ENCODE data around the gene GJD2.

Gene GJD2

GRCh38 chr15:34754674-34755418 lies at the start of gene GJD2:
Gene GJD2 (minus strand): TSS chr15:34754998. CDS start chr15:34754488, 510 bp downstream.
- no peak for DNase-seq

DNA sequence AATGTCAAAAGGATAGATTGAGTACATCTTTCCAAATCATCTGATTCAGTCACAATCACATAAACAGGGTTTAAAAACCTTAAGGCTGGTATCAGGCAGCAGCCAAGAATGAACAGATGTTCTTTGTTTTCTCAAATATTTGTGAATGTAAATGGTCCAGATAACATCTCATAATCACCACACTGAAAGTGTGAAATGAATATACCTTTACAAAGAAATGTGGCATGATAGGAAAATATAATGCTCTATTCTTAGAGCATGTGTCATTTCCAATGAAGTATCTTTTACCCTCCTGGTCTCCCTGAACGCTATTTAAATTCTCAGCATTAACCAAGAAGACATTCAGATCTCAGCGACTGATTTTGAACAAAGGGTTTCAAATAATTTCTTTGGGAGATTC lies 49.3 kb upstream of the GJD2 start:
- no peak for DNase-seq

- no peak for DNase-seq
Measured at GRCh38 chr15:34802803-34803750, 48.3 kb upstream of the GJD2 start.

DNA sequence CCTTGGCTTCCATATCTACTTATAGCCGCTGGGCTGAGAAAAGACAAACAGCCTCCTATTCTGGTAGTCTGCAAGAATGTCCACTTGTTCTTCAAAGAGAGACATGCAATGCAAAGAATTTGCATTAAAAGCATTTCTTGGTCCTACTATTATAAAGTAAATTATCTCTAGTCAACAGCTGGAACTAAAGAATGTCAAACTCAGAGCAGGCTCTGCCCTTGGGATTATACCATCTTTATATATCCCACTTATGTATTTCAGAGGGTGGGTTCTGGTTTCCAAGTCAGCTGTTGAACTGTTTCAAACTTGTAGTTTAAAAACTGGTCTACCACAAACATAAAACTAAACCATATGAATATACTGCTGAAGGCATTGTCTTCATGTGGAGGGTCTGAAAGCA lies 47.6 kb upstream of the GJD2 start:
- no peak for DNase-seq

DNA sequence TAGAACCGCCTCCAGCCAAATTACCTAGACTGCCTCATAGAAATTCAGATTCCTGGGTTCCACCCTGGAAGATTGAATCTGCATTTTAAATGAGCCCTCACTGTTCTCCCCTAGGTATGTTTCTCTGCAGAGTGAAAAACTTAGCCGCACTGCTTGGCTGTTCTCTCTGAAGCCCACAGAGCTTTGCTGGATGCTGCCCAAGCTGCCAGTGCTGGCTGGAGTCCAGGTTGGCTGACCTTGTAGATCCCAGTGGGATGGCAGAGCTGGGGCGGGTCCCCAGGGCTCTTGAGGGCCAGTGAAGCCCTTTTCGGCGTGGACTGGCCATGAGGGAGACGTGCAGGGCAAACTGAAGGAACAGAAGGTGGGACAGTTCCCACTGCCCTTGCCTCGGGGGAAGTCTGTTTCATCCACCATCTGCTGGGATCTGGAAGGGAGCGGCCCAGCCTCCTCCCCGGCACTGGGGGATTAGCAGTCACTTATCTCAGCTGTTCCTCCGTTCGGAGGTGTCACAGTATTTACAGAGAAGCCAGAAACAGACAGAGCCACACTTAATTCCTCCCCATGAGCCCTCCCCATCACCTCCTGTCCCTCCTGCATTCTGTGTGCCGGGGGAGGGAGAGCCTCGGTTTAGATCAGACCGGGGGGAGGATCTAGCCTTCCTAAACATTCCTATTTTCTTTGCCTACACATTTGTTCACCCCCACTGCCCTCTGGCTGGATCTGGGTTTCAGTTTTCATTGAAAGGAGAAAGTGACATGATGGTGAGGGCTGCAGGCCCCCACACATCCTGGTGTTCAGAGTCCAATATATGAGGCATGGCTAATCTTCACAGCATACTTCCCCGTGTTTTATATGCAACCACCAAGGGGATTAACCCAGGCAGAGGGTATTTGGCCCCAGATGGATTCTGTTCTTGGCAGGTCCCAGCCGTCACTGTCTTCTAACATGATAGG lies 44.6 kb upstream of the GJD2 start:
- DNase-seq, result no peak

DNA sequence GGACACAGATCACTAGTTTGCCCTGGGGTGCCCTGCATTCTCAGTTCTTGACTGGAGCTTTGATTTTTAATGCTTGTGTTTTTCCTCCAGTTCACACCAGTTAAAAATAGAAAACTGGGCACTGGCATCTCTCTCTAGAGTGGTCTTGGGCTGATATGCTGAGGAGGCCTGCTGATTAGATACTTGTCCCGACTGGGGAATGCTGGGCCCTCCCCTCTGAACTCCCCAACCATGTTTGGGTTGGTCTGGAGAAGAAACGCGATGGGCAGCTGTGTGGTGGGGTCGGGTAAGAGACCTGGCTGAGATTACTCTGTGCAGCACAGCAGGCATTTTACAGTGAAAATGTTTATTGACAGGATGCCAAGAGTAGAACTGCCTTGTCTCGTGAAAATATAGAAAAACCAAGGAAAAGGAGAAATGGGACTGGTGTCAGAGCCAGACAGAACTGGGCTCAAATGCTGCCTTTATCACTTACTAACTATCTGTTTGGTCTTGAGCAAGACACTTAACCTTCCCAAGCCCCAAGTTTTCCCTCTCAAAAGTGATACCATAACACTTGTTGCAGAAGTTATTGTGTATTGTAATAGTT lies 42.1 kb upstream of the GJD2 start:
- DNase-seq, result no peak

DNA sequence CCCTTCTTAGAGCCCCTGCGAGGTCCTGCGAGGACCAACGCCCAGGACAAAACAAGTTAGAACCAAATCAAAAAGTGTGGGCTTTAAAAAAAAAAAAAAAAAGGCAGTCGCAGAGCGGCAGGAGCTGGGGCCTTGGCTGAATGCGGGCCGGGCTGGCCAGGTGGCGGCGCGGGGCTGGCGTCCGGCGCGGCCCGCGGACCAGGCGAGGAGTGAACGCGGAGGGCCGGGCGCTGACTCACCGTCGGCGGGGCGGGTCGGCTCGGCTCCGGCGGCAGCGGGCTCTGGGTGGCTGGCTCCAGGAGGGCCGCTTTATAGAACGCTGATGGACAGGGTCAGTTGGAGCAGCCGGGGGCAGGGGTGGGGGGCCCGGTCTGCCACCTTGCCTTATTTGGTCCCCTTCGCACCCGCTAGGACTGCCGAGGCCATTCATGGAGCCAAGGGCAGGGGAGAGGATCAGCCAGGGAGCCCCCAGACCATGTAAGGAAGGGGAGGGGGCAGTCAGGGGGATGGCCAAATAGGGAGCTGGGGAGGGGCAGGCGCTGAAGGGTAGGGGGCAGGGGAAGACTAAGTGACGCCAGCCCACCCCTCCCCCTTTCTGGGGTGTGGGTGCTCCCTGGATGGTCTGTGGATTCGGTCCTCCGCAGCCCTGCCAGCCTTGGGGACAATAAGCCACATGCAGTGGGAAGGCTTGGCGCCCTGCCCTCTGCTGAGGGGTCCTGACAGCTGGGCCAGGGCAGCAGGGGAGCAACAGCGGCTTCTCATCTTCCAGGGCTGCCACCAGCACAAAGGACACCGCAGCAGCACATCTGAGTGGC lies 40.7 kb upstream of the GJD2 start, which contains the start of gene ACTC1:
TSS of gene ACTC1 (minus strand) at position 283 of the 815 bp plus-strand sequence. CDS start 741 bp downstream, outside the sequence.
- no peak for DNase-seq

GRCh38 chr15:34794590-34795206 lies 39.9 kb upstream of the GJD2 start:
- no peak for DNase-seq

DNA sequence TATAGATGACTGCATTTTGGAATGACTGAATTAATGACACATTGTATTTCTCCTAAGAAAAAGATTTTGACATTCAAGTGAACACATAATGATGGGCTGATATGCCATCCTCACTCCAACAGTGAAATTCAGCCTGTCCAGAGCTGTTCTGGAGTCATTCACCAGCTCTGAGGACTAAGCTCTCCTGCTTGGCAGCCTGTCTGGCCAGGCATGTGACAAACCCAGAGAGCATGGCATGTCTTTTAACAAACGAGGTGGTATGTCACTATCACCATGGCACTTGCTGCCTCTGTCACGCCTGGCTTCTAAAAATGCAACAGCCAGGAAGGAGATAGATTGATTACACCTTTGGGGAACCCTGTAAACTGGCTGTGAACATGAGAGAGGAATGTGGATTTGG lies 39.1 kb upstream of the GJD2 start:
- DNase-seq, result no peak

DNA sequence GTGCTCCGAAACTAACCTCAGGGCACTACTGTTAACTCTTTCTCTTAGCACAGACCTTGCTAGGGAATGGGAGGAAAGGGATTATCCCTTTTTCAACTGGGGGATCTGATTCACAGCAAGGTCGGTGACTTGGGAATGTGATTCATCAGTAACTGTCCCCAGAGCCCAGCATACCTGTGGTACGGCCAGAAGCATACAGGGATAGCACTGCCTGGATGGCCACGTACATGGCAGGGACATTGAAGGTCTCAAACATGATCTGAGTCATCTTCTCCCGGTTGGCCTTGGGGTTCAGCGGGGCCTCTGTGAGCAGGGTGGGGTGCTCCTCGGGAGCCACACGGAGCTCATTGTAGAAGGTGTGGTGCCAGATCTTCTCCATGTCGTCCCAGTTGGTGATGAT lies 38.3 kb upstream of the GJD2 start:
- DNase-seq, result no peak

GRCh38 chr15:34791701-34792100 lies 36.9 kb upstream of the GJD2 start:
- DNase-seq, result no peak

DNA sequence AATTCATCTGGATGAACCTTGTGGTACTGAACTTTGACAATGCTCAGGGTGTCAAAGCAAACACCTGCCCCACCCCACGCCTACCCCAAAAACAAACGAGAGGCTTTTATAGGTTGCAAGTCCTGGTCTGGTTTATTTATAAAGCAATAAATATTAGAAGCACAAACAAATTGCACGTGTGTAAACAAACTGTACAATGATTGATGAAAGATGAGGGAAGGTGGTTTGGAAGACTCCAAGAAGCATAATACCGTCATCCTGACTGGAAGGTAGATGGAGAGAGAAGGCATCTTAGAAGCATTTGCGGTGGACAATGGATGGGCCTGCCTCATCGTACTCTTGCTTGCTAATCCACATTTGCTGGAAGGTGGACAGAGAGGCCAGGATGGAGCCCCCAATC lies 35.3 kb upstream of the GJD2 start:
- DNase-seq, result no peak

DNA sequence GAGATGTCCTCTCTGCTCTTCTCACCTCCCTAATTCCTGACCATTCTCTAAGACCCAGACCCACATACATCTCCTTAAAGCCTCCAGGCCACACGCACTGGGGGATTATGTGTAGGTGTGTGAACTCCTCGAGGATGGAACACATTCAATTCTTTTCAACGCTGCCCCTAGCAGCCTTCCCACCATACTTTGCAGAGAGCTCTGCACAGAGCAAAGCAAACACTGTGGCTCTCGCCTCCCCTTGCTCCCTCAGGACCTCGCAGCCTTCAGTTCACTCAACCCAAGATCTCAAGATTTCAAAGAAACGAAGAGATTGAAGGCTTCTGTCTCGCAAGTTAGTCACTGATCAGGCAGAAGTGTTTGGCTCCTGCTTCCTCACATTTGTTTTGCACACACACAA lies 34.5 kb upstream of the GJD2 start:
- DNase-seq, result no peak

DNA sequence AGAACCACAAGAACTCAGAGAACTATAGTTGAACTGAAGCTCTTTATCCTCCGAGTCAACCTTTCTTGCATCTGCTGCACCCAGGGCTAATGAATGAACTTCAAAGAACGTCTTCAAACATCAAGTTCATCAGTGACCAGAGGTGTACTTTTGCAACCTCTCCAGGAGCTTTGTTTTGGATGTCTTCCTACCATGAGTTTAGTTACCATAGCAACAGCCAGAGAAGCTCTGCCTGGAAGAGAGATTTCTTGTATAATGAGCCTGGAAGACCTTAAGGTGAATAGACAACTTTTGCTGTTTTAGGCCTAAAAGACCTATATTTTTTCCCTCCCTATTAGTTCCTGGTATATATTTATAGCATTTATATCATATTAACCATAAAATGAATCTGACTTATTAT lies 31.4 kb upstream of the GJD2 start:
- no peak for DNase-seq

DNA sequence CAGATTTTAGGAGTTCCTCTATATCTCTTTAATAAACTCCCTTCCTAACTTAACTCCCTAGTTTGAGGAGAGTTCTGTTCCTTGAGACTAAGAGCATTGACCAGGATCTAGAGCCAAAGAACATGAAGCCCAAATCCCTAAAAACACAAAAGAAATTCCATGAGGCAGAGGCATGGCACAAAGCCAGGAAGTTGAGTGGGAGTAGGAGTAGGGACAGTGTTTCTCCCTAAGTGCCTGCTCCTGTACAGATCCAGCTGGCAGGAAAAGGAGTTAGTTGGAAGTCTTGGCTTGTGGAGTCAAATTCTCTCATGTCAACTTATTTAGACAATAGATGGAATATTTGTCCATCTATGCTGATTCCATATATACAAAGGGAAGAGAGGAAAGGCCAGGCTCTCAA lies 29.2 kb upstream of the GJD2 start:
- no peak for DNase-seq

DNA sequence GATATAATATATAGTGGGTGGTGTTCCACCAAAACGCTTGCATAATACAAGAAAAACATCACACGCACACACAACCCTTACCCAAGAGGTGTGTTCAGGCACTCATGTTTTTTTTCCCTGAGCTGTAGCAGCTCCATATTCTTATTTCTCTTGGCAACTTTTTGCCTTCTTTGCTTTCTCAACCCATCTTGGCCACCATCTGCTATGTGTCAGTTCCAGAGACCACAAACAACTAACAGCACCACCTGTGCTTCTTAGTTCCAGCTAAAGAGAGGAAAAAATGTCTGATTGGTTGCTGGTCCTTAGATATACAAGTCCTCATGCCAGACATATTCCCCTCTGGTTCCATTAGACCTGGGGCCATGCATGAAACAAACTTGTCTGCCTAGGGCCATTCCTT lies 28.6 kb upstream of the GJD2 start:
- no peak for DNase-seq

GRCh38 chr15:34782901-34783300 lies 28.1 kb upstream of the GJD2 start:
- no peak for DNase-seq

- DNase-seq, result no peak
Measured at GRCh38 chr15:34780725-34781124, 25.9 kb upstream of the GJD2 start.

DNA sequence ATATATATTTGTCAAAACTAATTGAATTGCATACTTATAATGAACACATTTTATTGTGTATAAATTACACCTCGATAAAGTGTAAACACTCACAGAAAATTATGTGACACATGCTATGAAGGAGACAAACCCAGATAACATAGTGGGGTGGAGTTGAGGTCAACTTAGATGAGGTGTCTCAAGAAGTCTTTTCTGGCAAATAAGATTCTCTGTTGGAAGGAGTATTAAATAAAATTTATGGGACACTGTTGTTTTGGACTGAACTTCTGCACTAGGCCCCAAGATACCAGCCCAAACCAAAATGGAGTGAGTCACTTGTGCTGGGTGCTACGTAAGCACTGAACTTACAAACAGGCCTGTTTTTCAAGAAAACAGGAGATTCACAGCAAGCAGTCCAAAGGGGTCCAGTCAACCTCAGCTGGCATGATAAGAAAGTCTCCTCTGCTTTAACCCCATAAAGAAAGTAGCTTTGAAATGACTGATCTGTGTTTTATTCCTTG lies 21.9 kb upstream of the GJD2 start:
- DNase-seq, result no peak

- DNase-seq, result no peak
Measured at GRCh38 chr15:34773917-34774316, 19.1 kb upstream of the GJD2 start.

GRCh38 chr15:34773013-34773412 lies 18.2 kb upstream of the GJD2 start:
- DNase-seq, result no peak
